Activated naive CD4-positive, alpha-beta T cell (primary cell): ENCODE data around the gene SNRPN.
A peak's percentile ranks its signal among the peaks of the same experiment; 100 is the strongest.
"Not testable (repeated sequence)": the region's sequence is repeated elsewhere in the genome, so short reads cannot be mapped to it uniquely, and the experiment has no call there.

Source experiments
- DNase-seq, 4 experiments: peaks; one replicate each; lab custom pipeline; 2025; lab: John Stamatoyannopoulos, UW

Gene SNRPN

DNA sequence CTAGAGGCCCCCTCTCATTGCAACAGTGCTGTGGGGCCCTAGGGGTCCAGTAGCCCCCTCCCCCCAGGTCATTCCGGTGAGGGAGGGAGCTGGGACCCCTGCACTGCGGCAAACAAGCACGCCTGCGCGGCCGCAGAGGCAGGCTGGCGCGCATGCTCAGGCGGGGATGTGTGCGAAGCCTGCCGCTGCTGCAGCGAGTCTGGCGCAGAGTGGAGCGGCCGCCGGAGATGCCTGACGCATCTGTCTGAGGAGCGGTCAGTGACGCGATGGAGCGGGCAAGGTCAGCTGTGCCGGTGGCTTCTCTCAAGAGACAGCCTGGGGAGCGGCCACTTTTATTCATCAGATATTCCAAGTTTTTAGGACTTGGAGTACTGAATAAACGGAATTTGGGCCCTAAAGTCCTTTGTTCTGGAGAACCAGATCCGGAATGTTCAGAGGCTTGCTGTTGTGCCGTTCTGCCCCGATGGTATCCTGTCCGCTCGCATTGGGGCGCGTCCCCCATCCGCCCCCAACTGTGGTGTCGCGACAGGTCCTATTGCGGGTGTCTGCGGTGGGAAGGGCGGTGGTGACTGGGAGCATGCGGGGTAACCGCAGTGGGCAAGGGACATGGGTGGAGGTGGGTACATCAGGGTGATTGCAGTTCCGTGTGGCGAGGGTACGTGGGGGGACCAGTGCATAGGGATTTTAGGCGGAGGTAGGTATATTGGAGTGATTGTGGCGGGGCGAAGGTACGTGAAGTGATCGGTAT lies at the start of gene SNRPN, which contains the start of gene SNURF:
TSS of gene SNRPN (plus strand) at position 205 of the 748 bp plus-strand sequence. CDS start 19,467 bp downstream, outside the sequence.
TSS of gene SNURF (plus strand) at position 205 of the 748 bp plus-strand sequence. CDS start at position 267, 62 bp downstream.
- DNase-seq, result peak; percentile 15 to 59 (median 26)

DNA sequence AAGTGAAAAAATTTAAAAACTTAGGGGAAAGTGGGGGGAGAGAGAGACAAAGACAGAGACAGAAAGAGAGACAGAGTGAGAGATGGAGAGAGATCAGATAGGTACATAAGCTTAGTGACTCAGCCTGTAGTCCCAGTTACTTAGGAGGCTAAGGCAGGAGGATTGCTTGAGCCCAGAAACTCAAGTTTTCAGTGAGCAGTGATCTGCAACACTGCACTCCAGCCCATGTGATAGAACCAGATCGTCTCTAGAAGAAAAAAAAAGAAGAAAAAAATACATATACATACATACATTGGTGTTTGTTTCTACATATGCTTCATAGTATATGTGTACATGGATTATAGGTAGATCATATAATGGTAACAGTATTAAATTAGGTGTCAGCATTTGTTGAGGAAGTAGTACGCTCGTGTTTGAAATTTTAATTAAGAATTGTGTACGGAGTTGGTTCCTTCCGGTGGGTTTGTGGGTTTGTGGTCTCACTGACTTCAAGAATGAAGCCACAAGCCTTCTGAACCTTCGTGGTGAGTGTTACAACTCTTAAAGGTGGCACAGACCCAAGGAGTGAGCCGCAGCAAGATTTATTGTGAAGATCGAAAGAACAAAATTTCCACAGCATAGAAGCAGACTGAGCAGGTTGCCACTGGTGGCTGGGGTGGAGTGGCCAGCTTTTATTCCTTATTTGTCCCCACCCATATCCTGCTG lies 38.3 kb upstream of the SNRPN start:
- DNase-seq, result no peak

DNA sequence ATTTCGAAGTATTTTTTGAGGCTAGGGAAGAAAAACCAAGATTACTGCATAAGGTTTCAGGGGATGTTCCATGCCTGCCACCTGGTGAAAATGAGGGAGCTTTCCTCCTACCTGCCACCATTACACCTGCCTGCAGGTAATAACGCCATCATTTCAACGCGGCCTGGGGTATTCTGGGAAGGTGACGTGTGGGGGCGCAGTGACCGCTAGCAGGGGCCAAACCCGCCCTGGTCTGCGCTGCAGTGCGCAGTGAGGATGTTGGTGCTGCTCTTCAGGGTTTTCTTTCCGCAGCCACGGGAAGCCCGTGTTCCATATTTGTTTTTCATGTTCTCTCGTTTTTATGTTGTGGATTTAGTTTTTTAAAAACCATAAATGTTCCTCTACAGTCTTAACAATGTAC lies 37.4 kb upstream of the SNRPN start:
- DNase-seq, result no peak

DNA sequence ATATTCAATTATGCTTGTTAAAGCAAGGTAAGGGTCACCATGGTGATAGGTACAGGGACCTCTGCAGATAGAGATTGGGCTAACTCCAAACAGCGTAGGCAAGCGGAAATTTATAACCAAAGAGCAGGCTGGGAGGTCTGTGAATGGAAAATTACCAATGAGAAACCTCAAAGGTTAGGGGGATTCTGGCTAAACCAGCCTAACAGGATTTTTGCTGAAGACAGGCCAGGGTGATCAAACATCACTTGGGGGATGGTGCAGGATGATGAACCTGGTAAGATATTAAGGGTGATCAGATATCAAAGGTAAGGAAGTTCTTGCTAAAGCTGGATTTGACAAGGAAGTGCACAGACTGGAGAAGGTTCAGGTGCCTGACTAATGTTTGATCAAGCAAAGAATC lies 35.3 kb upstream of the SNRPN start:
- no peak for DNase-seq

DNA sequence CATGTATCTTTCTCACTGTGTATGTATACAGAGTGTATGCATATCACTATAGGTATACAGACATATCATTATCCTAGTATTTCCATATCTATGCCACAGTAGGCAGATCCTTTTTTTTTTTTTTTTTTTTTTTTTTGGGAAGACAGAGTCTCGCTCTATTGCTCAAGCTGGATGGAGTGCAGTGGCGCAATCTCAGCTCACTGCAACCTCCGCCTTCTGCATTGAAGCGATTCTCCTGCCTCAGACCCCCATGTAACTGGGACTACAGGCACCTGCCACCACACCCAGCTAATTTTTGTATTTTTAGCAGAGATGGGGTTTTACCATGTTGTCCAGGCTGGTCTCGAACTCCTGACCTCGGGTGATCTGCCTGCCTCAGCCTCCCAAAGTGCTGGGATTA lies 32.0 kb upstream of the SNRPN start:
- not testable (repeated sequence) for DNase-seq

DNA sequence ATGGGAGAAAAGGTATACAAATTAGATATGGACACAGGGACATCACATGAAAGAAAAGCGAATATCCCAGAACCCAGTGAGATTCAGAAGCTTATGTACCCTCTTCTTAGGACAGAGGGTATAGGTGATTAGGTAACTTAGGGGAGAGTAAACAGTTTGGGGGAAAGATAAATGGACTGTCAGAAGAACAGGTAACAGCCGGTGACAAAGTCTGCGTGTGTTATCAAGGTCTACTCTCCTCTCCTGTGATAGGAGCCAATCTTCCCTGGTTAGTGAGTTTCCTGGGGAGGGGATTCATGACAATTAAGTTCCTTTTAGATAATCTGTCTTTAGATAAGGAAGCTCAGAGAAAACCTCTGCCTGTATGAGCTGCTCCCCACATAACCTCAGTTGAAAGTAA lies 30.6 kb upstream of the SNRPN start:
- no peak for DNase-seq

DNA sequence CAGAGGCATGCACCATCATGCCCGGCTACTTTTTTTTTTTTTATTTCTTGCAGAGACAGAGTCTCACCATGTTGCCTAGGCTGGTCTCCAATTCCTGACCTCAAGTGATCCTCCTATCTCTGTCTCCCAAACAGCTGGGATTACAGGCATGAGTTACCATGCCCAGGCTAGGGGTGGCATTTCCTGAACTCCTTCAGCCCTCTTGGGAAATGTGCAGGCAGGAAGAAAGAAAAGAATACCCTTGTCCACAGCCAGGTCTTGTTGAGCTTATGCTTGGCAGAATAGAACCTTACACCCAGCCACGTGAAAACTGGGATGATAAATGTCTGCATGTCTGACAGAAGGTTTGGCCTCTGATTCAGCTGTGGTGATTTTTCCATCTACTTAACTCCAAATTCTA lies 30.2 kb upstream of the SNRPN start:
- no peak for DNase-seq

DNA sequence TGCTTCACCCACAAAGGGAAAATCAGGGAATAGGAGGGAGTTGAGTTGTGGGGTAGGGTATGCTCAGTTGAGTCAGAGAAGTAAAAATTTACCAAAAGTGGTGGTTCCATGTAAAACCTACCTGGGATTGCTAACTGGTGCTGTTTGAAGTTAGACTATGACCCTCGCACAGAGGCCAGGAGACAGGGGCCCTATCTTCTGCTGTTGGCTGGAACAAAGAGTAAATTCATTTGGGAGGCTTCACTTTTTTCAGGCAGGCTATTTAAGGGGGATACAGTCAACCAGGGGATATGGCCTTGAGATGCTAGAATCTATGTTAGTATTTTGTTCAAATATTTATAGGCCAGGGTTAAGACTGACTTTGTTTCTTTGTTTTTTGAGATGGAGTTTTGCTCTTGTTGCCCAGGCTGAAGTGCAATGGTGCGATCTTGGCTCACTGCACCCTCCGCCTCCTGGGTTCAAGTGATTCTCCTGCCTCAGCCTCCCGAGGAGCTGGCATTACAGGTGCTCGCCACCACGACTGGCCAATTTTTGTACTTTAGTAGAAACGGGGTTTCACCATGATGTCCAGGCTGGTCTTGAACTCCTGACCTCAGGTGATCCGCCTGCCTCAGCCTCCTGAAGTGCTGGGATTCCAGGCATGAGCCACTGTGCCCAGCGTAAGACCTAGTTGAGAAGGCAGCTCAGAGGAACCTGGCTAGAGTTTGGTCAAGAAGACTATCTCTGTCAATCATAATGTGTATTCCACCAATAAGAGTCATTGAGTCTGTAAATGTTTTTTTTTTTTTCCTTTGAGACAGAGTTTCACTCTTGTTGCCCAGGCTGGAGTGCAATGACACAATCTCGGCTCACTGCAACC lies 22.7 kb upstream of the SNRPN start:
- DNase-seq, result not testable (repeated sequence)

DNA sequence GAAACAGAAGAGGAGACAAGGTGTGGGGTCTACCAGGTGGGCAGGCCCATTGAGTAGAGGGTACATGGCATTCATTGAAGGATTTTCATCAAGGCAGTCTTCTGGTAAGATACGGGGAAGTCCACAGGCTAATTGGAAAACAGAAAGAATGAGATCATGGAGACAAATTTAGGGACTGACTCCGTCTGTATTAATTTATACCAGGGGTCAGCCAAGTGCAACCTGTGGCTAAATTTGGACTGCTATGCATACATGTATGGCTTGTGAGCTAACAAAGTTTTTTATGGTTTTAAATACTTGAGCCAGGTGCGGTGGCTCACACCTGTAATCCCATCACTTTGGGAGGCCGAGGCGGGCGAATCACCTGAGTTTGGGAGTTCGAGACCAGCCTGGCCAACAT lies 21.1 kb upstream of the SNRPN start:
- no peak for DNase-seq

DNA sequence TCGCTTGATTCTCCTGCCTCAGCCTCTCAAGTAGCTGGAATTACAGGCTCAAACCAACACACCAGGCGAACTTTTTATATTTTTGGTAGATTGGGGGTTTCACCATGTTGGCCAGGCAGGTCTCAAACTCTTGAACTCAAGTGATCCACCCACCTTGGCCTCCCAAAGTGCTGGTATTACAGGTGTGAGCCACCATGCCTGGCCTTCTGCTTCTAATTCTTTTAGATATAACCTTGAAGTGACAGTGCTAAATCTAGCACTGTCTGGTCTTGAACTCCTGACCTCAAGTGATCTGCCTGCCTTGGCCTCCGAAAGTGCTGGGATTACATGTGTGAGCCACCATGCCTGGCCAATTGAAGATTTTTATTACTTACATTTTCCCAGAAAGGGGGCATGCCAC lies 16.6 kb upstream of the SNRPN start:
- DNase-seq, result not testable (repeated sequence)

DNA sequence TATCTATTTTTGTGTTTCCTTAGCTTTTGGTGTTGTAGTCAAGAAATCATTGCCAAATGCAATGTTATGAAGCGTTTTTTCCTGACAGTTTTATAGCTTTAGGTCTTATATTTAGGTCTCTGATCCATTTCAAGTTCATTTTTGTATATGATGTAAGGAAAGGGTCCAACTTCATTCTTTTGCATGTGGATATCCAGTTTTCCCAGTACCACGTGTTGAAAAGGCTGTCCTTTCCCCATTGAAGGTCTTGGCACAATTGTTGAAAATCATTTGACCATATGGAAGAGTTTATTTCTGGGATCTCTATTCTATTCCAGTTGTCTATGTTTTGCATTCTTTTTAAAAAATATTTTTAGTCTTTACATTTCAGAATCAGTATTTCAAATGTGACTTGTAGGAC lies 14.6 kb upstream of the SNRPN start:
- no peak for DNase-seq

DNA sequence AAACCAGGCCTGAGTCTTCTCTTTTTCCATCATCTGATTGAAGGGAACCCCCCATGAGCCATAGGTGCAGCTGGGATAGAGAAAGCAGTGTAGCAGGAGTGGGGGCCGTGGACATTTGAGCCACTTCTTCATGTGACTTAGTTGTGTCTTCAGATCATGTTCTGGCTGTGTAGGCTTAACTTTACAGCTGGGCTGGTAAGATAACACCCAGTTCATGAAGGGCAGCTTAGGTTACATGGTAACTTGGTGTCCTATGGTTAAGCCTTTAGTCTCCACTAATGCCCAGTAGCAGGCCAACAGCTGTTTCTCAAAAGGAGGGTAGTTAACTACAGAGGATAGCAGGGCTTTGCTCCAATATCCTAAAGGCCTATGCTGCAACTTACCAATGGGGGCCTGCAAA lies 11.4 kb upstream of the SNRPN start:
- DNase-seq, result no peak

DNA sequence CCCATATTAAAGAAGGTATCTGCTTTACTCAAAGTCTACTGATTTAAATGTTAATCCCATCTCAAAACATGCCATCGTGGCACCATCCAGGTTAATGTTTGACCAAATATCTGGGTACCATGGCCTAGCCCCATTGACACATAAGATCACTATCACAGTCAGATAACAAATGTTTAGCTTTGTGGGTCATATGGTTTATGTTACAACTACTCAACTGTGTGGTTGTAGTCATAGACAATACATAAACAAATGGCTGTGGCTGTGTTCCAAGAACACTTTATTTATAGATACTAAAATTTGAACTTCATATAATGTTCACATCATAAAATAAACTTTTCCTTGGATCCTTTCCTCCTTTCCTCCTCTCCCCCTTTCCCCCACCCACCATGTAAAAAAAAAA lies 9.8 kb upstream of the SNRPN start:
- DNase-seq, result no peak

DNA sequence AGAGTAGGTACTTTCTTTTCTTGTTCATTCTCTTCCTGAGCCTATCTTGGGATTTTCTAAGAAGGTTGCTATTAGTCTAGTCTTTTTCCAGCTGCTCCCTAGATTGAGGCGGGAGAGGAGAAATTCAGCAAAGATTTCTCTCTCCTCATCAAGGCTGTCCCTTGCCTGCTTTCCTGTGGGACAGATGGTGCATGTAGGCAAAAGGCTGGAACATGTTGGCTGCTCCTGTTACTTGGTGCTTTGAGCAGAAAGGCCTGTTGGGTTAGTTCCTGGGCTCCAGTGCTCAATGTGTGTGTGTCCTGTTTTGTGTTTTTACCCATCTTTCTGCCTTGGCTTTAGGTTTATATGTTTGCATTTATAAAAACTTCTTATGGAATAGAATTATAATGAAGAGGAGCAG lies 9.1 kb upstream of the SNRPN start:
- DNase-seq, result no peak

DNA sequence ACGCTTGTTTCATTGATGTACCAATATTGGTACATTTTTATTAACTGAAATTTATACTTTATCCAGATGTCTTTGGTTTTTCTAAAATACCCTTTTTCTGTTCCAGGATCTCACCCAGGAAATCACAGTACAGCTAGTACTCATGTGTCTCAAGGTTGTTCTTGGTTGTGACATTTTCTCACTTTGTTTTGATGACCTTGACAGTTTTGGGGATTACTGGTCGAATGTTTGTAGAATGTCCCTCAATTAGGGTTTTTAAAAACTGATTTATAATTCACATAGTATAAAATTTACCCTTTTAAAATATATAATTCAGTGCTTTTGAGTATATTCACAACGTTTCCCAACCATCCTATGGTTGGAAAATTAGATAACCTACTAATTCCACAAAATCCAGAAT lies 6.3 kb upstream of the SNRPN start:
- no peak for DNase-seq

DNA sequence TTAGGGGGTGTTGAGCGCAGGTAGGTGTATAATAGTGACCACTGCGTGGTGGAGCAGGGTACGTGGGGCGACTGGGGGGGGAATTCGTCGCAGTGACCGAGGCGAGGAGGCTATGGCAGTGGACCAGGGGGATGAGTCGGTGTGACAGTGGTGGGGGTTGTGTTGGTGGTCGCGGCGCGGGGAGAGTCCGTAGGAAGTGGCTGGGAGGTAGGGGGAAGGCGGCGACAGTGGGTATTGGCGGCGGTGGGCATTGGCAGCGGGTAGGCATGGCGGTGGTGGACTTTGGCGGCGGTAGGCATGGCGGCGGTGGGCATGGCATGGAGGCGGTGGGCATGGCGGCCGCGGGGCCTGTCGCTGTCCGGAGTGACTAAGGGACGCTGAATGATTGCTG lies 739 bp downstream of the SNRPN start:
- peak in 3 of 4 experiments; percentile 1 to 19 (median 17) for DNase-seq

DNA sequence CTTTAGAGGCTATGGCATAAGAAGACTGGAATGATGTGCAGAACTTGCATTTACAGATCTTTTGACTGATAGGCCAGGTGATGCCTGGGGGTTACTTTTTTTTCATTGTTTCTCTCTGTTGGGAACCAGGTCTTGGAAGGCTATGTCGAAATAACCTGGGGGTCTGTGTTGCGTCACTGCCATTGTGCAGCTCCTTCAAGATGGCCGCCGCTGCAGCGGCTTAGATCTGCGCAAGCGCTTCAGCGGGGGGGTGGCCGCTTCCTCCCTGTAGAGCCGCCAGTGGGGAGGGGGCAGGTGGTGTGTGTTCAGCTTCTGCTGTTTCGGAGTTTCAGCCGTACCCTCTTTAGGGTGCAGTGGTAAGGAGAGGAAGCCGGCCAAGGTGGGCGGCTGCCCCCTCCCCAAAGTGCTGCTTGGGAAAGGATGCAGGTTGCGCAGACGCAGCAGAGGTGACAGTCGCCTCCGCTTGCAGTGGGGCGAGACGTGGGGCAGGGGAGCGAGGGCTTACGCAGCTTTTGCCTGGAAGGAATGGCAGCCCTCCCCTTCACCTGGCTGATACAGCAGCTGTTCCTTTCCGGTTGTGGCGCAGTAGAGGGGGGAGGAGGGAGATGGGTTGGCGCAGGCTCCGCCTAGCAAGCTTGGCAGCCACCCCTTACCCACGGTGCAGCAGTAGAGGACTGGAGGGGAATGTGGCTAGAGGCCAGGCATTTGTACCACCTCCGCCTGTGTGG lies 1.5 kb downstream of the SNRPN start:
- peak in 3 of 4 experiments; percentile 29 to 65 (median 62) for DNase-seq

DNA sequence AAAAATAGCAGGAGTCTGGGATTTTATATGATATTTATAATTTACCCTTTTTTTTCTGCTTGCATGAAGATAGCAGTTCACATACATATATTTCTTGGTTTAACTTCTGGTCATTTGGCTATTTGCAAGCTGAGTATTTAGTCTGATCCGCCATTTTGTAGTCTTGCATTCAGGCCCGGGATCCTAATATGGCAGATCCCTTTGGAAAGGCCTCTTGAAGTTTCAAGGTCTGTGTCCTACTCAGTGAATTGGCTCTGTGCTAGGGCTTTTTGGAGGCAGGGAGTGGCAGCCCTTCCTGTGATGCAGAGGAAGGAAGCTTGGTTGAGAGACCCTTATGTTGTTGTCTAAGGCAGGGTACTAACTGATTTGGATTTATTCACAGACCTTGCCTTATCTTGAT lies 2.9 kb downstream of the SNRPN start:
- no peak for DNase-seq

DNA sequence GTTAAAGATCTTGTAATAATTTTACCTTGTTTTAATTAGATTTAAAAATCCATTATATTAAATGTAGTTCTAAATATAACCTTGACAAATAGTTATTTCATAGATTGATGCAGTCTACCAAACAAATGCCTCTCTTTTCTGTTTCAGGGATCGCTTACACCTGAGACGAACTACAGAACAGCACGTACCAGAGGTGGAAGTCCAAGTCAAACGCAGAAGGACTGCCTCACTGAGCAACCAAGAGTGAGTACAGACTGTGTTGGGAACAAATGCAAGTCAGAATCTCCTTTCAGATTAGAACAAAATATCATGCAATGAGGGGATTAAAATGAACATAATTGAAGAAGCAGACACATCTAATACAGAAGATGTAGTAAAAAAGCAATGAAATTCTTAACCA lies 7.2 kb downstream of the SNRPN start:
- DNase-seq, result no peak

DNA sequence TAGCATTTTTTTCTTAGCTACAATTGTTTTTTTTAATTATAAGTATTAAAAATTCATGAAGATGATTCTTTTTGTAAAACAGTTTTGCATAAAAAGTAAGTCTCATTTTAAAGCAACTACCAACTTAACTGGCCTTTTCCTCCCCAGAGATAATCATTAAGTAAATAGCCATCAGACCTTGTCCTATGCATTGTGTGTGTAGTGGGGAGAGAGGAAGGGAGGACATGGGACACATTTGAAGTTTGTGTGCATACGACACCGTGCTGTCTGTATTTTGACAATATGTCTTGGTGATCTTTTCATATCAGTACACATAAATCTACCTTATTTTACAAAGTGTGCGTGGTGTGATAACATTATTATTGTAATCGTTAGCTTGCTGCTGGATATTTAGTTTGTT lies 8.1 kb downstream of the SNRPN start:
- DNase-seq, result no peak

DNA sequence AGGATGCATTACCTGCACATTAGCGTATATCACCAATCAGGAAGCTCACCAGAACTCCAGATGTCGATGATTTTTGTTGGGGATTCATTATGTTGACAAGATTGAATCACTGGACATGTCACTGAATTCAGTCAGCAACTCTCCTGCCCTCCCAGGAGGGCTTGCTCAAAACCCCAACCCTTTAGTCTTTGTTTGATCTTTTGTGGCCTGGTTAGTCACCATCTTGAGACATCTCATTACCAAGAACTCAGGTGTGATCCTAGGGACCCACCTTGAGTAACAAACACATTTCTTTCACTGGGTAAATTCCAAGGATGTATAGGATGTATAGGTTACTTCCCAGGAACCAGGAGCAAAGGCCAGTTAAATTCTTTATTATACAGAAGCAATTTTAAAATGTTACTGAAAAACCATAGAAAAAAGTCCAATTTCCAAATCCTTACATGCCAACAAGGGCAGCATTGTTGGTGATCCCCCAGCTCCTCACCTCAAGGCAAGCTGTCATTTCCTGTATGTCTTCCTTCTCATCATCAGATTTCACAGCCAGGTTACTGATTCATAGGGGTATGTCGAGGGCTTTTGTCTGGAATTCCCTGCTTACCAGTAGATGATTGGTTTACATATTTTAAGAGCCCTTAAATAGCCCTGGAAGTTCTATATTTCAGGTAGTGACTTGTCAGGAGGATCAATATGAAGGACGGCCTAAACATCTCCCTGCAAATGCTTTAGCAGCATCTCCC lies 11.7 kb downstream of the SNRPN start:
- DNase-seq, result no peak
